Dendritic cell treated with granulocyte-macrophage colony-stimulating factor and Interleukin-4, amounts not matched to agents 40 ng/mL and 50 ng/mL, for 4 days (primary cell): ENCODE results near the gene KRABD2.
A peak's percentile ranks its signal among the peaks of the same experiment; 100 is the strongest.
"Not testable (repeated sequence)": the region's sequence is repeated elsewhere in the genome, so short reads cannot be mapped to it uniquely, and the experiment has no call there.

Experiments used
- H3K27ac Mint-ChIP-seq: one replicate; pipeline ENCODE4 v1.8.0; 2022; ENCODE audit warnings: mild to moderate bottlenecking, mixed read lengths
- H3K27me3 Mint-ChIP-seq: one replicate; pipeline ENCODE4 v1.8.0; 2022; ENCODE audit warnings: mild to moderate bottlenecking, mixed read lengths
- H3K36me3 Mint-ChIP-seq: one replicate; pipeline ENCODE4 v1.8.0; 2022; ENCODE audit warnings: low read depth, mixed read lengths
- H3K4me1 Mint-ChIP-seq: one replicate; pipeline ENCODE4 v1.8.0; 2022; ENCODE audit warnings: low read depth, mixed read lengths
- H3K4me3 Mint-ChIP-seq: one replicate; pipeline ENCODE4 v1.8.0; 2022; ENCODE audit warnings: mild to moderate bottlenecking, moderate library complexity, mixed read lengths
- H3K9me3 Mint-ChIP-seq: one replicate; pipeline ENCODE4 v1.8.0; 2022; ENCODE audit warnings: mixed read lengths
- intact Hi-C: fragments of 100-400 bp; cut with micrococcal nuclease; formaldehyde crosslinking; loops from one replicate; pipeline ENCODE4 v1.15.0; 2022

The KRABD2 gene

GRCh38 chr17:8405499-8406016 lies 29.1 kb upstream of the KRABD2 start:
- no peaks in the 10 kb centered on the region for H3K9me3 Mint-ChIP-seq
- peaks cover 10% of the 10 kb centered on the region for H3K27me3 Mint-ChIP-seq
- no peak overlapping the region for H3K27ac Mint-ChIP-seq

GRCh38 chr17:8402921-8403536 lies 26.5 kb upstream of the KRABD2 start:
- no peaks in the 10 kb centered on the region for H3K36me3 Mint-ChIP-seq
- no peak overlapping the region for H3K27ac Mint-ChIP-seq
- H3K27me3 Mint-ChIP-seq: peaks cover 6% of the 10 kb centered on the region
- H3K4me3 Mint-ChIP-seq: no peak overlapping the region
- intact Hi-C loops: no loop called here
- peaks cover under 1% of the 10 kb centered on the region for H3K4me1 Mint-ChIP-seq
- H3K9me3 Mint-ChIP-seq: no peaks in the 10 kb centered on the region

More at GRCh38 chr17:8405499-8406016, 29.1 kb upstream of the KRABD2 start:
- Mint-ChIP-seq H3K4me3 (no peak overlapping the region), H3K36me3 (no peaks in the 10 kb centered on the region), H3K4me1 (peaks cover 13% of the 10 kb centered on the region)
- intact Hi-C loops: no loop called here

GRCh38 chr17:8401107-8401506 lies 24.6 kb upstream of the KRABD2 start:
- Mint-ChIP-seq H3K27me3 (peaks cover 17% of the 10 kb centered on the region), H3K27ac (no peak overlapping the region), H3K4me3 (no peak overlapping the region), H3K4me1 (no peaks in the 10 kb centered on the region), H3K9me3 (no peaks in the 10 kb centered on the region), H3K36me3 (no peaks in the 10 kb centered on the region)
- intact Hi-C loops: no loop called here

GRCh38 chr17:8398980-8399379 lies 22.5 kb upstream of the KRABD2 start:
- intact Hi-C loops: no loop called here
- peaks cover 29% of the 10 kb centered on the region for H3K27me3 Mint-ChIP-seq
- H3K4me1 Mint-ChIP-seq: no peaks in the 10 kb centered on the region
- no peaks in the 10 kb centered on the region for H3K9me3 Mint-ChIP-seq
- no peak overlapping the region for H3K4me3 Mint-ChIP-seq
- no peak overlapping the region for H3K27ac Mint-ChIP-seq
- H3K36me3 Mint-ChIP-seq: no peaks in the 10 kb centered on the region

GRCh38 chr17:8397636-8398035 lies 21.1 kb upstream of the KRABD2 start, which contains the start of gene RNF222:
Gene RNF222 (minus strand): TSS chr17:8397827. CDS start chr17:8393461, 4,366 bp downstream.
- intact Hi-C loops: no loop called here
- Mint-ChIP-seq H3K27me3 (peaks cover 32% of the 10 kb centered on the region), H3K36me3 (no peaks in the 10 kb centered on the region), H3K27ac (no peak within 1 kb of the TSS), H3K4me1 (peaks cover 6% of the 10 kb centered on the region), H3K4me3 (no peak within 1 kb of the TSS), H3K9me3 (no peaks in the 10 kb centered on the region)

- H3K27me3 Mint-ChIP-seq: peaks cover 31% of the 10 kb centered on the region
- H3K9me3 Mint-ChIP-seq, H3K4me3 Mint-ChIP-seq, H3K27ac Mint-ChIP-seq, H3K4me1 Mint-ChIP-seq, H3K36me3 Mint-ChIP-seq, intact Hi-C loops: not testable (repeated sequence)
Observed at GRCh38 chr17:8394497-8394896, 18.0 kb upstream of the KRABD2 start.

- Mint-ChIP-seq H3K36me3 (no peaks in the 10 kb centered on the region), H3K27ac (no peak overlapping the region), H3K4me1 (peaks cover 6% of the 10 kb centered on the region), H3K27me3 (peaks cover 29% of the 10 kb centered on the region), H3K4me3 (no peak overlapping the region), H3K9me3 (no peaks in the 10 kb centered on the region)
- intact Hi-C loops: no loop called here
Observed at GRCh38 chr17:8393470-8394231, 17.1 kb upstream of the KRABD2 start.

- peaks cover 6% of the 10 kb centered on the region for H3K4me1 Mint-ChIP-seq
- no peaks in the 10 kb centered on the region for H3K36me3 Mint-ChIP-seq
- peaks cover 27% of the 10 kb centered on the region for H3K27me3 Mint-ChIP-seq
- no peak overlapping the region for H3K27ac Mint-ChIP-seq
- no peaks in the 10 kb centered on the region for H3K9me3 Mint-ChIP-seq
- intact Hi-C loops: no loop called here
- H3K4me3 Mint-ChIP-seq: no peak overlapping the region
Observed at GRCh38 chr17:8392674-8393469, 16.4 kb upstream of the KRABD2 start.

- no peak overlapping the region for H3K27ac Mint-ChIP-seq
- peaks cover 22% of the 10 kb centered on the region for H3K27me3 Mint-ChIP-seq
Observed at GRCh38 chr17:8392274-8392673, 15.8 kb upstream of the KRABD2 start.

GRCh38 chr17:8391711-8392110 lies 15.2 kb upstream of the KRABD2 start:
- Mint-ChIP-seq H3K27me3 (peaks cover 21% of the 10 kb centered on the region), H3K36me3 (no peaks in the 10 kb centered on the region), H3K4me3 (no peak overlapping the region), H3K9me3 (no peaks in the 10 kb centered on the region), H3K4me1 (peaks cover 6% of the 10 kb centered on the region), H3K27ac (no peak overlapping the region)
- intact Hi-C loops: no loop called here

More at GRCh38 chr17:8392274-8392673, 15.8 kb upstream of the KRABD2 start:
- Mint-ChIP-seq H3K4me3 (no peak overlapping the region), H3K4me1 (peaks cover 6% of the 10 kb centered on the region), H3K9me3 (no peaks in the 10 kb centered on the region), H3K36me3 (no peaks in the 10 kb centered on the region)
- intact Hi-C loops: no loop called here

GRCh38 chr17:8387914-8388651 lies 11.6 kb upstream of the KRABD2 start:
- Mint-ChIP-seq H3K36me3 (peaks cover 3% of the 10 kb centered on the region), H3K4me1 (peaks cover 19% of the 10 kb centered on the region), H3K9me3 (no peaks in the 10 kb centered on the region), H3K4me3 (no peak overlapping the region), H3K27ac (no peak overlapping the region), H3K27me3 (peaks cover 2% of the 10 kb centered on the region)
- intact Hi-C loops: no loop called here

- no peak overlapping the region for H3K4me3 Mint-ChIP-seq
- intact Hi-C loops: no loop called here
- peaks cover under 1% of the 10 kb centered on the region for H3K27me3 Mint-ChIP-seq
- peaks cover 15% of the 10 kb centered on the region for H3K36me3 Mint-ChIP-seq
- H3K9me3 Mint-ChIP-seq: no peaks in the 10 kb centered on the region
- peaks cover 19% of the 10 kb centered on the region for H3K4me1 Mint-ChIP-seq
- H3K27ac Mint-ChIP-seq: no peak overlapping the region
Observed at GRCh38 chr17:8386841-8387240, 10.3 kb upstream of the KRABD2 start.

- Mint-ChIP-seq H3K36me3 (peaks cover 35% of the 10 kb centered on the region), H3K4me3 (no peak overlapping the region), H3K9me3 (no peaks in the 10 kb centered on the region), H3K4me1 (peaks cover 28% of the 10 kb centered on the region), H3K27me3 (no peaks in the 10 kb centered on the region), H3K27ac (peak overlapping the region; percentile 93)
- intact Hi-C loops: no loop called here
Observed at GRCh38 chr17:8384801-8385378, 8.4 kb upstream of the KRABD2 start.
